Measurements from ENCODE around the gene MRPS22. TPM values are rescaled to one million over a fixed set of nuclear protein-coding genes. Genes with fewer than 3 reads are reported as not detected.

The MRPS22 gene
- total RNA-seq, 1 donor, result 75.8 TPM

DNA sequence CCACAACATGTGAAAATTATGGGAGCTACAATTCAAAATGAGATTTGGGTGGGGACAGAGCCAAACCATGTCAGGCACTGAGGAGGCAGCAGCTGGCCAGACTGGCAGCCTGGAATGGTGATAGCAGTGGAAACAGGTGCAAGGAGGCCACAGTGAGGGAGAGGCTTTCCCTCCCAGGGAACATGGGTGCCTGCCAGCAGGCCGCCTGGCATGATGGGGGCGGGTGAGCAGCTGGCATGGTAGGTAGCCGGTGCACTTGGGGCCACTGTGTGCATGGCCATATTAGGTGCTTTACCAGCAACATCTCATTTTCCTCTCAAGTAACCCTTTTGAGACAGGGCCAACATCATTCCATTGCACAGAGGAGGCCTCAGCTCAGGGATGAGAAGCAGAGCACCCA lies 18.3 kb upstream of the MRPS22 start:
- no peak for DNase-seq (ENCODE audit: low read depth)
- TF ChIP-seq, protein P1, sequence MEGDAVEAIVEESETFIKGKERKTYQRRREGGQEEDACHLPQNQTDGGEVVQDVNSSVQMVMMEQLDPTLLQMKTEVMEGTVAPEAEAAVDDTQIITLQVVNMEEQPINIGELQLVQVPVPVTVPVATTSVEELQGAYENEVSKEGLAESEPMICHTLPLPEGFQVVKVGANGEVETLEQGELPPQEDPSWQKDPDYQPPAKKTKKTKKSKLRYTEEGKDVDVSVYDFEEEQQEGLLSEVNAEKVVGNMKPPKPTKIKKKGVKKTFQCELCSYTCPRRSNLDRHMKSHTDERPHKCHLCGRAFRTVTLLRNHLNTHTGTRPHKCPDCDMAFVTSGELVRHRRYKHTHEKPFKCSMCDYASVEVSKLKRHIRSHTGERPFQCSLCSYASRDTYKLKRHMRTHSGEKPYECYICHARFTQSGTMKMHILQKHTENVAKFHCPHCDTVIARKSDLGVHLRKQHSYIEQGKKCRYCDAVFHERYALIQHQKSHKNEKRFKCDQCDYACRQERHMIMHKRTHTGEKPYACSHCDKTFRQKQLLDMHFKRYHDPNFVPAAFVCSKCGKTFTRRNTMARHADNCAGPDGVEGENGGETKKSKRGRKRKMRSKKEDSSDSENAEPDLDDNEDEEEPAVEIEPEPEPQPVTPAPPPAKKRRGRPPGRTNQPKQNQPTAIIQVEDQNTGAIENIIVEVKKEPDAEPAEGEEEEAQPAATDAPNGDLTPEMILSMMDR (IDR thresholded peaks at IDR 0.05; ENCODE audit: insufficient read depth, low read length), result no peak
- H3K4me3 ChIP-seq (ENCODE audit: low read depth, low read length), result no peak overlapping the region

DNA sequence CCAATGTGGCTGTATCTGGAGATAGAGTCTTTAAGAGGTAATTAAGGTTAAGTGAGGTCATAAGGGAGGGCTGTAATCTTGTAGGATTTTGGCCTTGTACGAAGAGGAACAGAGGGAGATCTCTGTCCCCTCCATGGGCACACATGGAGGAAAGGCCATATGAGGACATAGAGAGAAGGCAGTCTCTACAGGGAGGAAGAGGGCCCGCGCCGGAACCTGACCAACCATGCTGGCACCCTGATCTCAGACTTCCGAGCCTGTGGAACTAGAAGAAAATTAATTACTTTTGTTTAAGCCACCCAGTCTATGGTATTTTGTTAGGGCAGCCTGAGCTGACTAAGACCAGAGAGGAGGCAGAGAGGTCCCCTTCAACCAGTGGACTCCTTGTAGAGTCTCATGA lies 17.7 kb upstream of the MRPS22 start:
- TF ChIP-seq, protein P1 (IDR thresholded peaks at IDR 0.05; ENCODE audit: insufficient read depth, low read length), result no peak

DNA sequence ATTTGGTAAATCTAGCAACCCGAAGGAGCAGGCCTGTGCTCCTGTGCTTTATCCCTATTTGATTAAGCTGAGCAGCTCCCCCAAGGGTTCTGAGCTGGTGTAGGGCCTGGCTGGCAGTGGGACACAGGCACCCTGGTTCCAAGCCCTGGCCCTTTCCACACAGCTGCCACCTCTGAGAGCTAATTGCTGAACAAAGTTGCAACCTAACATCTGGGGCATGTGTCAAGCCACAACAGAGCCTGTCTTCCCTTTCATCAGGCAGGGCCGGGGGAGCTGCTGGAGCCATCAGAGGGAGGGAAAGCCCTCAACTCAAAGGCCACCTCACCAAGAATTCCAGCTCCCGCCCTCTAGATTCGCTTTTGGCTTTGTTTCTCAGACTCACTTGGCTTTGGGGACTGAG lies 17.1 kb upstream of the MRPS22 start:
- no peak overlapping the region for H3K4me3 ChIP-seq (ENCODE audit: low read depth, low read length)
- no peak for DNase-seq (ENCODE audit: low read depth)
- TF ChIP-seq, protein P1 (IDR thresholded peaks at IDR 0.05; ENCODE audit: insufficient read depth, low read length), result no peak

More for the DNA sequence above, 17.7 kb upstream of the MRPS22 start:
- DNase-seq (ENCODE audit: low read depth), result no peak
- no peak overlapping the region for H3K4me3 ChIP-seq (ENCODE audit: low read depth, low read length)

DNA sequence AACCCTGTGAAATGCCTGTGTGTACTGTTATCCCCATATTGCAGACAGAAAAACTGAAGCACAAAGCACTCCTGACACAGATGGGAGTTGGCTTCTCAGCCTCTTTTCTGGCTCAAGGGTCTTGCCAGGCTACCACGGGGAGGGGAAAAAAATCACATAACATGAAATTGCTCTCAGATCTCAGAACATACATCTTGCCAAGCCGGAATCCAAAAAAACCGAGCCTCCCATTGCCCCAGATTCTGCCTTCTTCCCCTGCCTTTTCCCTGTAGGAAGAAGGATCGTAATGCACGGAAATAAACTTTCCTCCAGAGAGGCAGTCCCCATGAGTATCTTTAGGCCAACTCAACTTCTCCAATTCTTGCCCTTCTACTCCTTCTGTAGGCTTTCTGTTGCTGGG lies 16.6 kb upstream of the MRPS22 start:
- TF ChIP-seq, protein P1 (IDR thresholded peaks at IDR 0.05; ENCODE audit: insufficient read depth, low read length), result no peak
- DNase-seq (ENCODE audit: low read depth), result no peak
- no peak overlapping the region for H3K4me3 ChIP-seq (ENCODE audit: low read depth, low read length)

DNA sequence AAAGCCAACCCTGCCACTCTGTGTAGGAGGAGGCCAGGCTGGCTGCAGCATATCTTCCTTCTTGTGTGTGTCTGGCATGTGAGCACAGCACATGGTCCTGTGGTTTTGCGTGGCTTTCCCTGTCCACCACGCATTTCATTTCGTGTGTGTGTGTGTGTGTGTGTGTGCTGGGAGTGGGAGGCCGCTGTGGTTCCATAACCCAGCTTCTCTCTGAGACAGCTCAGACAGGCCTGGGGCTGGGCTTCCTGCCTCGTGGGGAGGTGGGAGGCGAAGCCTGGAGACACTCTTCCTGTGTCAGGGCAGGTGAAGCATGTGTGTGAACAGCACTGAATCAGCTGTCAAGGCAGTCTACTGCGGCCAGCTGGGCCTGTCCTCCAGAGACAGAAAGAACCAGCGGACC lies 16.0 kb upstream of the MRPS22 start:
- no peak overlapping the region for H3K4me3 ChIP-seq (ENCODE audit: low read depth, low read length)
- DNase-seq (ENCODE audit: low read depth), result no peak
- TF ChIP-seq, protein P1 (IDR thresholded peaks at IDR 0.05; ENCODE audit: insufficient read depth, low read length), result no peak

DNA sequence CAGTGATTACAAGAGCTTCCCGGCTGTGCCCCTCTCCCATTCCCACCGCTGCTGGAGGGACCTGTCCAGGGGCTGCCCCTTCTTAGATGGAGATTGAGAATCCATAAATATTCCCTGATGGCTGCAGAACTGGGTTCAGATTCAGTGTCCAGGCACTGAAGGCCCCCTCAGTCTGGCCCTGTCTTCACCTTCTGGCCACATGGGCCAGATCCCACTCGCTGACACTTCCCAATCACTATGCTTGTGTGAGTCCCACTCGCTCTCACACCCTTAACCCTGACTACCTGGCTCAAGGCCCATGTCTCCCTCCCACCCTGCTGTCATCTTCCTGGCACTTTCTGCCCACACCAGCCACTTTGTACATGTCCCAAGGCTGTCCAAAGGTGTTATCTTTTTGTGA lies 15.5 kb upstream of the MRPS22 start:
- no peak for DNase-seq (ENCODE audit: low read depth)
- H3K4me3 ChIP-seq (ENCODE audit: low read depth, low read length), result no peak overlapping the region
- TF ChIP-seq, protein P1 (IDR thresholded peaks at IDR 0.05; ENCODE audit: insufficient read depth, low read length), result no peak

DNA sequence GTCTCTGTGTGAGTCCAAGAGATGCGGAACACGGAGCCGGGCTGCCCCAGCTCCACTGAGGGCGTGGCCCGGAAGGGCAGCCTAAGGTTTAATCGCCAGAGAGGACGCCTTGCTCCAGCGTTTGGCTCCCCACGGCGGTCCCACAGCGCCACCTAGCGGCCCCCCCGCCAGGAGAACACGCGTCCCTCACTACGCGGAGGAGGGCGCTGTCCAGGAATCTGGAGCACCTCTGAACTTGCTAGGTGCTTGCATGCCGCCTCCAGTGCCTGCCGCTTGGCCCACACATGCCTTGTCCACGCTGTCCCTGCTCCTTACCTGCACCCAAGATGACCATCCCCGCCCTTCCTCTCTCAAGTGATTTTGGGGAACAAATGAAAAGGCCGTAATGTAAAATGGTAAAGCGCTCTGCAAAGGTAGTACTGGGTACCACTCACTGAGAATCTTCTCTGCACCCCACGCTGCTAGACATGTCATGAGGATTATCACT lies 14.4 kb upstream of the MRPS22 start:
- peak overlapping the region; percentile 25 for H3K4me3 ChIP-seq (ENCODE audit: low read depth, low read length)
- peak; percentile 78 for DNase-seq (ENCODE audit: low read depth)
- TF ChIP-seq, protein P1 (IDR thresholded peaks at IDR 0.05; ENCODE audit: insufficient read depth, low read length), result peak; percentile 99

Data from fibroblast of the aortic adventitia (primary cell).